Endothelial cell of hepatic sinusoid (primary cell): ENCODE measurements around the gene RMND5B.
"Not testable (repeated sequence)": the region's sequence is repeated elsewhere in the genome, so short reads cannot be mapped to it uniquely, and the experiment has no call there.

Experiments
- in situ Hi-C: cut with HindIII; loops from 2 replicates; pipeline ENCODE4 v1.10.0; 2017; ENCODE audit warnings: low sequenced_read_pairs

The RMND5B gene

DNA sequence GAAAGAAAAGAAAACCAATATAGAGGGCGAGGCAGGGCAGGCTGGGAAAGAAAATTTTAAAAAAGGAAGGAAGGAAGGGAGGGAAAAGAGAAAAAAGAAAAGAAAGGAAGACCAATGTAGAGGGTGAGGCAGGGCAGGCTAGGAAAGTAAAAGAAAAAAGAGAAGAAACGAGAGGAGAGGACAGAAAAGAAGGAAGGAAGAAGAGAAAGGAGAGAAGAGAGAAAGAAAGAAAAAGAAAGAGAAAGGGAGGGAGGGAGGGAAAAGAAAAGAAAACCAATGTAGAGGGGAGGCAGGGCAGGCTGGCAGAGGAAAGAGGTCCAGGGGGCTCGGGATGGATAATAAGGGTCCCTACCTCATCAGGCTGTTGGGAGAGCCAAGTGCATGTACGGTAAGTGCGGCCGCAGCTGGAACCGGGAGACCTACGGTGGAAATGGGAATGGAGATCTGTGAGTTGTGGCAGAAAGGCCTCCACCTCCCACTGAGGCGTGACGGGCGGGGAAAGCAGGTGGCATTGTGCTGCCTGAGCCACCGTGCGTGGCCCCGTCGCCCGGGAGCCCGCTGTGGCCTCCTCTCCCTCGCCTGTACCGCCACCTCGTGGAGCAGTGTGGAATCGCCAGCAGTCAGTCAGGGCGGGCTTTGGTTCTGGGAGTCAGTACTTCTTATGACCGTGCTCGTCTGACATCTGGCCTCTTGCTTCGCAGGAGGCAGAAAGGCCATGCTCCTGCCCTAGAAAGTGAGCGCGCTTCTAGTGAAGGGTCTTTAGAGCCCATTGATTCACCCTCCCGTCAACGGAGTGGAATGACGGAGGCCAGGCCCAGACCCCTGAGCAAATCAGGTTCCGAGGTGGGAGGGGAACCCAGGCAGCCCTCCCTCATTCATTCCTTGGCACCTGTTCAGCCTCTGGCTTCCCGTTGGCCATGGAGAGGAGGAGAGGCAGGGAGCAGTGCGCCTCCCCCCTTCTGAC is 33.2 kb downstream of the RMND5B start:
- in situ Hi-C loops: no loop called here

DNA sequence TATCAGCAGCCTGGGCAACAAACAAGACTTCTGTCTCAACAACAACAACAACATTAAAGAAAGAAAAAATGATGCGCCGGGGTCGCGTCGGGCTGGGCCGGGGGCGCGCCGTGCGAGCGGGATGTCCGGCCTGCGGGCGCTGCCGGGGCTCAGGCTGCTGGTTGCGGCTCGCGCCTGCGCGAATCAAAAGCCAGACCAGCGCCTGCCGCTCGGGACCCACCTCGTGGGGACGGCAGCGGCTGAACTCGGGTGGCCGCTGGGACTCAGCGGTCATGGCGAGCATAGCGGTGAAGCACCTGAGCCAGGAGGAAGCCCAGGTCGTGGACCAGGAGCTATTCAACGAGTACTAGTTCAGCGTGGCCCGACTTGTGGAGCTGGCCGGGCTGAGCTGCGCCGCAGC is 34.8 kb downstream of the RMND5B start:
- in situ Hi-C loops: no loop called here

- in situ Hi-C loops: no loop called here
Measured at GRCh38 chr5:178170455-178170854, 39.6 kb downstream of the RMND5B start.

GRCh38 chr5:178174456-178174855 is 43.6 kb downstream of the RMND5B start:
- in situ Hi-C loops: no loop called here

DNA sequence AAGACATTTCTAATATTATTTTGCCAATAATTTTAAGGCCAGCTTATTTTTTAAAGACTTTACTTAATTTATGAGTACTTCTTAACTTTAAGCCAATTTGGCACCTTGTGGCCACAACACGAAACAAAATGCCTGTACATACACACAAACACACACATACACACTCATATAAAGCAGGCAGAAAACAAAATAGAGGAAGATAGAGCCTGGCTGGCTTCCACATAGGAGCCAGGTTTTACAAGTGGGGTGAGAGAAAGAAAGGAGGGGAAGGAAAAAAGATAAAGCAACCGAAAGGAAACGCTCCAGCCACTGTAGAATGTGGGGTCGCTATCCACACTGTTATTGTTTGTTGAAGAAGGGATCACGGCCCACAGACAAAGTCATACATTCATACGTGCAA is 46.0 kb downstream of the RMND5B start:
- in situ Hi-C loops: no loop called here

DNA sequence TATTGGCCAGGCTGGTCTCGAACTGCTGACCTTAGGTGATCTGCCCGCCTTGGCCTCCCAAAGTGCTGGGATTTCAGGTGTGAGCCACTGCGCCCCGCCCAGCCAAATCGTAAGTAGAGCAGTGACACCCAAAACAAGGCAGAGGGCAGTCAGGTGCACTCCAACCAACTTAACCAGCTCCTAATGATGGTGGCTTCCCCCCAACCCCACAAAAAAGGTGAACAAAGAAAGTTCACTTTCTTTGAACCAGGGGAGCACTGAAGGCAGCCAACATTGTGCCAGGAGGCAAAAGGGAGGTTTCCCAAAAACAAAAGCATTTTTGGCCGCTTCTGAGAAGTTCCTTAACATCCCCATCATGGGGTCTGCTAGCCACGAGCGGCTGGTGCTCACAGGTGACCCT is 46.8 kb downstream of the RMND5B start:
- in situ Hi-C loops: no loop called here

GRCh38 chr5:178180141-178180863 is 49.5 kb downstream of the RMND5B start:
- in situ Hi-C loops: no loop called here

GRCh38 chr5:178182158-178182876 is 51.5 kb downstream of the RMND5B start:
- in situ Hi-C loops: no loop called here

GRCh38 chr5:178186427-178186826 is 55.6 kb downstream of the RMND5B start:
- in situ Hi-C loops: no loop called here

DNA sequence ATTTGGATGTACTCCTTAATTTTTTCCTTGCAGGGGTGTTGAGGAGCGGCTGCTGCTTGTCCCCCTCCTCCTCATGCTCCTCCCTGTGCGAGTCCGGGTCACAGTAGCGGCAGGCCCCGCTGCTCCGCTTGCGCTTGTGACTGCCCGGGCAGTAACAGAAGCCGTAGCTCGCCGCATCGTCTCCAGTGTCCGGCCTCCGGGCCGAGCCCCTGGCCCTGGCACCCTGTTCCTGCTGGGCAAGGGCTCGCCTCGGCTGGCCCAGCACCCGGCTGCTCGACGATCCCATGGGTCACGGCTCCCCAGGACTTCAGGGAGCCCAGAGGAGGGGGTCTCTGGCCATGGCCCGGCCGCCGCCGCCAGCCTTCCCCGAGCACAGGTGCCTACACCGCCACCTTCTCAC is 56.2 kb downstream of the RMND5B start, which contains the start of gene GMCL2:
Gene GMCL2, minus strand, starts transcription at position 358 of the 400 bp plus-strand sequence. Its CDS starts 72 bp downstream, at position 286.
- in situ Hi-C loops: no loop called here

DNA sequence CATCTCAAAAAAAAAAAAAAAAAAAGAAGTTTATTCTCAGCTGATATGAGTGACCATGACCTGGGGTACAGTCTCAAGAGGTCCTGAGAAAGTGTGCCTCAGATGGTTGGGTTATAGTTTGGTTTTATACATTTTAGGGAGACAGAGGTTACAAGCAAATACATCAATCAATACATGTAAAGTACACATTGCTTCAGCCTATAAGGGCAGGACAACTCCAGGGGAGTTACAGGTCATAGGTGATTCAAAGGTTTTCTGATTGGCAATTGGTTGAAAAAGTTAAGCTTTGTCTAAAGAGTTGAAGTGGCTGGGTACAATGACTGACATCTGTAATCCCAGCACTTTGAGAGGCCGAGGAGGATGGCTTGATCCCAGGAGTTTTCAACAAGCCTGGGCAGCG is 58.6 kb downstream of the RMND5B start:
- in situ Hi-C loops: no loop called here

DNA sequence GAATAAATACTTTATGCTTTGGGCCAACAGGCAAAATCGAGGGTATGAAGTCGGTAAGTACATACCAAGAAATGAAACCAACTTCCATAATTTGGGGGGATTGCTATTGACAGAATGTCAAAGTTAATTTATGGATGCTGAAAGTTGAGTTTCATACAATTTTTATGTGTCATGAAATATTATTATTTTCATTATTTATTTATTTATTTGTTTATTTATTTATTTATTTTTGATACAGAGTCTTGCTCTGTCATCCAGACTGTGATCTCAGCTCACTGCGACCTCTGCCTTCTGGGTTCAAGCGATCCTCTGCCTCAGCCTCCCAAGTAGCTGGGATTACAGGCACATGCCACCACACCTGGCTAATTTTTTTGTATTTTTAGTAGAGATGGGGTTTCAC is 60.8 kb downstream of the RMND5B start:
- in situ Hi-C loops: no loop called here

- in situ Hi-C loops: no loop called here
Measured at GRCh38 chr5:178192244-178192643, 61.4 kb downstream of the RMND5B start.

- in situ Hi-C loops: no loop called here
Measured at GRCh38 chr5:178192787-178193186, 62.0 kb downstream of the RMND5B start.

DNA sequence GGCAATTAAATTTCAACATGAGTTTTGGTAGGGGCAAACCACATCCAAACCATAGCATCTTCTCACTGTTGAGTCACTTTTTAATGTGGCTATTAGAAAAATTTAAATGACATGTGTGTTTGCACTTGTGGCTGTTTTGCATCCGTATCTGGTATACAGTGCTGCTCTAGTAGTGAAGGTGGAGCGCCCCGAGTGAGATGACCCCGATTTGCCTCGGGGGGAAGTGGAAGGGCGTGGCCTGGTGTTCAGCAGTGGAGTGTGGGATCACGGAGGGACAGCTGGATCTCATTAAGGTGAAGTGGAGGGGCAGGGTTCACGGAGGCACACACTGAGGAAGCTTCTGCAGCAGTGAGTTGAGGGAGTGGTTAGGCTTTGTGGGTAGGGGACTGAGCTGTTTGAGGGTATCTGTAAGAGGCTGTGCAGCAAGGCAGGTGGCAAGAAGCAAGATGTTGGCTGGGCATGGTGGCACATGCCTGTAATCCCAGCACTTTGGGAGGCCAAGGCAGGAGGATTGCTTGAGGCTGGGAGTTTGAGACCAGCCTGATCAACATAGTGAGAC is 62.5 kb downstream of the RMND5B start:
- in situ Hi-C loops: no loop called here

- in situ Hi-C loops: no loop called here
Measured at GRCh38 chr5:178194026-178194425, 63.2 kb downstream of the RMND5B start.

DNA sequence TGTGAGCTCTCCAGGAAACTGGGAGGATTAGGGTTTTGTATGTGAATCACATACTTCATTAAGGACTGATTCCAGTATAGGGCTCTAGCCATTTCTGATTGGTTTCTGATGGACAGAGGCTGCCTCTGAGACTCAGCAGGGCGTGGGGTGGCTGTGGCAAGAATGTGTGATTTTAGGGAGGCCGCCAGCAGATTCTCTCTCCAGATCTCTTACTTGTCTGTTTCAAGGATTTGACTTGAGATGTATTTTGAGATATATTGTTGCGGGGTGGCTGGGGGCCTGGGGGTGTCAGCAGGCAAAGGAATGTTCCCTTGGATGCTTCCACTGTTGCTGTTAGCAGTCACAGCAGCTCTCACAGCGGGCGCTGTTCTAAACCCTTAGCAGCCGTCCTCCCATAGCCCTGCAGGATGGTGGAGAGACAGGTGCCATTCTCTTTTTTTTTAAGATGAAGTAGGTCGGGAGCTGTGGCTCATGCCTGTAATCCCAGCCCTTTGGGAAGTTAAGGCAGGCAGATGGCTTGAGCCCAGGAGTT is 65.5 kb downstream of the RMND5B start:
- in situ Hi-C loops: no loop called here

- in situ Hi-C loops: no loop called here
Measured at GRCh38 chr5:178196986-178197385, 66.2 kb downstream of the RMND5B start.

DNA sequence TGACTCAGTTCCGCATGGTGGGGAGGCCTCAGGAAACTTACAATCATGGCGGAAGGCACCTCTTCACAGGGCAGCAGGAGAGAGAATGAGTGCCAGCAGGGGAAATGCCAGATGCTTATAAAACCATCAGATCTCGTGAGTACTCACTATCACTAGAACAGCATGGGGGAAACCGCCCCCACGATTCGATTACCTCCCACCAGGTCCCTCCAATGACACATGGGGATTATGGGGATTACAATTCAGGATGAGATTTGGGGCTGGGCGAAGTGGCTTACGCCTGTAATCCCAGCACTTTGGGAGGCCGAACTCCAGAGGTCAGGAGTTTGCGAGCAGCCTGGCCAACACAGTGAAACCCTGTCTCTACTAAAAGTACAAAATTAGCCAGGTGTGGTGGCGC is 67.3 kb downstream of the RMND5B start:
- in situ Hi-C loops: not testable (repeated sequence)

DNA sequence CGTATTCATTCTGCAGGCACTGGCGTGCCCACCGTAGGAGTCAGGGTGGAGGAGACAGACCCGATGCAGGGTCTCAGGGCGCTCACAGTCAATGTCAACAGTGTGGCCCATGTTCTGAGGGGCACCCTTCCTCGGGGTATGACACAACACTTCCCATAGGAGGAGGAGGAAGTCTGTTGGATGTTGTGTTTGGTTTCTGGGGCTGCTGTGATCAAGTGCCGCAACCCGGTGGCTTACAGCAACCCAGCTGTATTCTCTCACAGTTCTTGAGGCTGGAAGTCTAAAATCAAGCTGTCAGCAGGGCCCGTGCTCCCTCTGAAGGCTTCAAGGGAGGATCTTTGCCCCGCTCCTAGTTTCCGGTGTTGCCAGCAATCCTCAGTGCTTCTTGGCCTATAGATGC is 67.9 kb downstream of the RMND5B start:
- in situ Hi-C loops: no loop called here
